Measurements from ENCODE around the gene PIK3C2G.
"Not testable (repeated sequence)": the region's sequence is repeated elsewhere in the genome, so short reads cannot be mapped to it uniquely, and the experiment has no call there.

Gene PIK3C2G

GRCh38 chr12:18470251-18470650 is 208.9 kb downstream of the PIK3C2G start:
- H3K27me3 Mint-ChIP-seq: no peaks in the 10 kb centered on the region
- no peak for DNase-seq
- peaks cover 6% of the 10 kb centered on the region for H3K9me3 Mint-ChIP-seq
- H3K36me3 Mint-ChIP-seq (ENCODE audit: low read depth): no peaks in the 10 kb centered on the region
- no peak overlapping the region for H3K4me3 Mint-ChIP-seq
- H3K27ac Mint-ChIP-seq: no peak overlapping the region
- H3K4me1 Mint-ChIP-seq (ENCODE audit: low read depth): no peaks in the 10 kb centered on the region

- peaks cover 6% of the 10 kb centered on the region for H3K9me3 Mint-ChIP-seq
- no peaks in the 10 kb centered on the region for H3K4me1 Mint-ChIP-seq (ENCODE audit: low read depth)
- H3K27me3 Mint-ChIP-seq: no peaks in the 10 kb centered on the region
- H3K4me3 Mint-ChIP-seq: no peak overlapping the region
- no peak overlapping the region for H3K27ac Mint-ChIP-seq
- DNase-seq: no peak
- no peaks in the 10 kb centered on the region for H3K36me3 Mint-ChIP-seq (ENCODE audit: low read depth)
Measured at GRCh38 chr12:18472304-18472703, 211.0 kb downstream of the PIK3C2G start.

- Mint-ChIP-seq H3K36me3 (ENCODE audit: low read depth) (no peaks in the 10 kb centered on the region), H3K27ac (no peak overlapping the region), H3K4me3 (no peak overlapping the region)
Measured at GRCh38 chr12:18472806-18473205, 211.5 kb downstream of the PIK3C2G start.

GRCh38 chr12:18476861-18477260 is 215.5 kb downstream of the PIK3C2G start:
- Mint-ChIP-seq H3K36me3 (ENCODE audit: low read depth) (no peaks in the 10 kb centered on the region), H3K27me3 (no peaks in the 10 kb centered on the region), H3K4me1 (ENCODE audit: low read depth) (no peaks in the 10 kb centered on the region), H3K4me3 (no peak overlapping the region), H3K9me3 (no peaks in the 10 kb centered on the region), H3K27ac (no peak overlapping the region)
- no peak for DNase-seq

More at GRCh38 chr12:18472806-18473205, 211.5 kb downstream of the PIK3C2G start:
- no peaks in the 10 kb centered on the region for H3K4me1 Mint-ChIP-seq (ENCODE audit: low read depth)
- H3K9me3 Mint-ChIP-seq: peaks cover 6% of the 10 kb centered on the region
- no peaks in the 10 kb centered on the region for H3K27me3 Mint-ChIP-seq
- DNase-seq: no peak

- no peaks in the 10 kb centered on the region for H3K9me3 Mint-ChIP-seq
Measured at GRCh38 chr12:18479256-18479655, 217.9 kb downstream of the PIK3C2G start.

GRCh38 chr12:18482601-18483120 is 221.3 kb downstream of the PIK3C2G start:
- Mint-ChIP-seq H3K4me3 (no peak overlapping the region), H3K27ac (no peak overlapping the region), H3K27me3 (no peaks in the 10 kb centered on the region), H3K9me3 (no peaks in the 10 kb centered on the region), H3K36me3 (ENCODE audit: low read depth) (no peaks in the 10 kb centered on the region), H3K4me1 (ENCODE audit: low read depth) (no peaks in the 10 kb centered on the region)
- DNase-seq: no peak

More at GRCh38 chr12:18479256-18479655, 217.9 kb downstream of the PIK3C2G start:
- H3K4me1 Mint-ChIP-seq (ENCODE audit: low read depth): no peaks in the 10 kb centered on the region
- H3K27me3 Mint-ChIP-seq: no peaks in the 10 kb centered on the region
- H3K36me3 Mint-ChIP-seq (ENCODE audit: low read depth): no peaks in the 10 kb centered on the region
- DNase-seq: no peak
- no peak overlapping the region for H3K27ac Mint-ChIP-seq
- no peak overlapping the region for H3K4me3 Mint-ChIP-seq

- H3K9me3 Mint-ChIP-seq: no peaks in the 10 kb centered on the region
- H3K4me1 Mint-ChIP-seq (ENCODE audit: low read depth): no peaks in the 10 kb centered on the region
- no peaks in the 10 kb centered on the region for H3K27me3 Mint-ChIP-seq
- no peak for DNase-seq
- no peak overlapping the region for H3K4me3 Mint-ChIP-seq
- no peak overlapping the region for H3K27ac Mint-ChIP-seq
- H3K36me3 Mint-ChIP-seq (ENCODE audit: low read depth): no peaks in the 10 kb centered on the region
Measured at GRCh38 chr12:18483698-18484325, 222.5 kb downstream of the PIK3C2G start.

GRCh38 chr12:18486036-18486435 is 224.7 kb downstream of the PIK3C2G start:
- Mint-ChIP-seq H3K9me3 (no peaks in the 10 kb centered on the region), H3K4me3 (no peak overlapping the region), H3K4me1 (ENCODE audit: low read depth) (no peaks in the 10 kb centered on the region), H3K27ac (no peak overlapping the region), H3K27me3 (no peaks in the 10 kb centered on the region), H3K36me3 (ENCODE audit: low read depth) (no peaks in the 10 kb centered on the region)
- DNase-seq: no peak

GRCh38 chr12:18487509-18487908 is 226.2 kb downstream of the PIK3C2G start:
- no peak for DNase-seq

GRCh38 chr12:18492372-18493025 is 231.2 kb downstream of the PIK3C2G start:
- Mint-ChIP-seq H3K4me1 (ENCODE audit: low read depth) (no peaks in the 10 kb centered on the region), H3K9me3 (peaks cover 4% of the 10 kb centered on the region), H3K27me3 (no peaks in the 10 kb centered on the region), H3K36me3 (ENCODE audit: low read depth) (no peaks in the 10 kb centered on the region), H3K27ac (no peak overlapping the region), H3K4me3 (no peak overlapping the region)
- no peak for DNase-seq

More at GRCh38 chr12:18487509-18487908, 226.2 kb downstream of the PIK3C2G start:
- Mint-ChIP-seq H3K27ac (no peak overlapping the region), H3K4me3 (no peak overlapping the region), H3K4me1 (ENCODE audit: low read depth) (no peaks in the 10 kb centered on the region), H3K36me3 (ENCODE audit: low read depth) (no peaks in the 10 kb centered on the region), H3K9me3 (peaks cover 4% of the 10 kb centered on the region), H3K27me3 (no peaks in the 10 kb centered on the region)

- Mint-ChIP-seq H3K4me1 (ENCODE audit: low read depth) (no peaks in the 10 kb centered on the region), H3K36me3 (ENCODE audit: low read depth) (no peaks in the 10 kb centered on the region), H3K27me3 (no peaks in the 10 kb centered on the region), H3K4me3 (no peak overlapping the region), H3K27ac (no peak overlapping the region), H3K9me3 (peaks cover 7% of the 10 kb centered on the region)
- DNase-seq: no peak
Measured at GRCh38 chr12:18496156-18496555, 234.8 kb downstream of the PIK3C2G start.

GRCh38 chr12:18500160-18500574 is 238.8 kb downstream of the PIK3C2G start:
- not testable (repeated sequence) for DNase-seq; H3K27me3 Mint-ChIP-seq; H3K27ac Mint-ChIP-seq; H3K4me1 Mint-ChIP-seq (ENCODE audit: low read depth); H3K9me3 Mint-ChIP-seq; H3K4me3 Mint-ChIP-seq; H3K36me3 Mint-ChIP-seq (ENCODE audit: low read depth)

- not testable (repeated sequence) for H3K4me3 Mint-ChIP-seq; H3K27me3 Mint-ChIP-seq; DNase-seq; H3K4me1 Mint-ChIP-seq (ENCODE audit: low read depth); H3K27ac Mint-ChIP-seq; H3K9me3 Mint-ChIP-seq; H3K36me3 Mint-ChIP-seq (ENCODE audit: low read depth)
Measured at GRCh38 chr12:18500736-18501135, 239.4 kb downstream of the PIK3C2G start.

GRCh38 chr12:18502422-18502968 is 241.2 kb downstream of the PIK3C2G start:
- Mint-ChIP-seq H3K9me3 (peaks cover 5% of the 10 kb centered on the region), H3K4me3 (no peak overlapping the region), H3K36me3 (ENCODE audit: low read depth) (no peaks in the 10 kb centered on the region), H3K27ac (no peak overlapping the region), H3K27me3 (no peaks in the 10 kb centered on the region), H3K4me1 (ENCODE audit: low read depth) (no peaks in the 10 kb centered on the region)
- DNase-seq: no peak

- no peak overlapping the region for H3K4me3 Mint-ChIP-seq
- no peaks in the 10 kb centered on the region for H3K4me1 Mint-ChIP-seq (ENCODE audit: low read depth)
- no peaks in the 10 kb centered on the region for H3K36me3 Mint-ChIP-seq (ENCODE audit: low read depth)
- DNase-seq: no peak
- H3K27ac Mint-ChIP-seq: no peak overlapping the region
- H3K9me3 Mint-ChIP-seq: peaks cover 17% of the 10 kb centered on the region
- no peaks in the 10 kb centered on the region for H3K27me3 Mint-ChIP-seq
Measured at GRCh38 chr12:18521461-18521860, 260.1 kb downstream of the PIK3C2G start.
